ENCODE results near the gene SLC7A6.

The SLC7A6 gene

DNA sequence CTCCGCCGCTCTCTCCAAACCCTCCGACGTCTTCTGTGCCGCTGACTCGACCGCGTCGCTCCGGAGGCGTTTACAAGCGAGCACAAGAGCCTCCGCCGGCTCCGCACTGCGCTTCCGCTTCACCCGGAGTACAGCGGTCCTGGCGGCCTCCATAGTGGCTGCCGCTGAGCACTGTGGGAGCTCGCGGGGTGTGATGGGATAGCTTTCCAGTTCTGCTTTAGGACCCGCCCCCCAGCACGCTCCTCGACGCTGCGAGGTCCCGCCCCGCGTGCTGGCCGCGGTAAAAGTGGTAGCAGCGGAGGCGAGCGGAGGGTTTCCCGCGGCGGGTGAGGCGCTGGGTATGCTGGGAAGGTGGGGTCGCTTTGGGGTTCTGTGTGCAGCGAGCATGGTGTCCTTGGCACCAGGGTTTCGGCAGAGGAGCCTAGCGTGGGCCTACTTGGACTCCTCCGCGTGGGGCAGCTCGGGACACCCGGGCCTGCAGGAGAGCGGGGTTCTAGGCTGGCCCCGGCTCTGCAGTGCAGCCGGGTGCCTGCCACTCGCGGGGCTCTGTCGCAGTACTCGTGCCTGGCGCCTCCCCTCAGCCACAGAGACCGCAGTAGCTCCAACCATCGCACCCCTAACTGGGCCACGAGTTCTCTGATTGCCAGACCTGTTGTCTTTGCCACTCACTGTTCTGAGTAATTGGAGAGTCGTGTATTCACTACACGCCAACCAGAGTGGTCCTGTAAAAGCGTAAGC lies 46.6 kb downstream of the SLC7A6 start, which contains the start of the genes PRMT7 and SLC7A6OS:
Gene PRMT7 (plus strand): TSS at position 246 of the 738 bp plus-strand sequence. CDS start 4,961 bp downstream, outside the sequence.
Gene SLC7A6OS (minus strand): TSS at position 173 of the 738 bp plus-strand sequence. CDS start 20 bp downstream, at position 153.
- peak; percentile 21 to 64 for DNase-seq

GRCh38 chr16:68313116-68313515 lies 48.8 kb downstream of the SLC7A6 start:
- DNase-seq, result no peak

- DNase-seq, result peak; percentile 38 to 86
These were observed 55.0 kb downstream of the SLC7A6 start for GRCh38 chr16:68319185-68319908.

- no peak for DNase-seq
These were observed 60.0 kb downstream of the SLC7A6 start for GRCh38 chr16:68324336-68324735.

DNA sequence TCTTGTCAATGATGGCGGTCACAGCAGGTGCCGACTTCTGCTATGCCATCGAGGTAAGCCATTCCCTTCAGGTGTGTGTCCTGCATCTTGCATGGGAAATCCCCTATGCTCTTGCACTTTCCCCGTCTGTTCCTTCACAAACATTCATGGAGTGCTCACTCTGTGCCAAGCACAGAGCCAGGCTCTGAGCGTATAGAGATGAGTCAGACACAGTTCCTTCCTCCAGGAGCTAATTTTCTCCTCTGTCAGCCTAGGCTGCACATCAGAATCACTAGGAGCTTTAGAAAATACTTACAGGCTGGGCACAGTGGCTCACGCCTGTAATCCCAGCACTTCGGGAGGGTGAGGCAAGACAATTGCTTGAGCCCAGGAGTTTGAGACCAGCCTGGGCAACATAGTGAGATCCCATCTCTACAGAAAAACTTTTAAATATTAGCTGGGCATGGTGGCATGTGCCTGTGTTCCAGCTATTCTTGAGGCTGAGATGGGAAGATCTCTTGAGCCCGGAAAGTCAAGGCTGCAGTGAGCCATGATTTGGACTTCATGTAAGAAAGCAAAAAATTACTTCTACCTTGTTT lies 60.5 kb downstream of the SLC7A6 start:
- DNase-seq, result no peak

DNA sequence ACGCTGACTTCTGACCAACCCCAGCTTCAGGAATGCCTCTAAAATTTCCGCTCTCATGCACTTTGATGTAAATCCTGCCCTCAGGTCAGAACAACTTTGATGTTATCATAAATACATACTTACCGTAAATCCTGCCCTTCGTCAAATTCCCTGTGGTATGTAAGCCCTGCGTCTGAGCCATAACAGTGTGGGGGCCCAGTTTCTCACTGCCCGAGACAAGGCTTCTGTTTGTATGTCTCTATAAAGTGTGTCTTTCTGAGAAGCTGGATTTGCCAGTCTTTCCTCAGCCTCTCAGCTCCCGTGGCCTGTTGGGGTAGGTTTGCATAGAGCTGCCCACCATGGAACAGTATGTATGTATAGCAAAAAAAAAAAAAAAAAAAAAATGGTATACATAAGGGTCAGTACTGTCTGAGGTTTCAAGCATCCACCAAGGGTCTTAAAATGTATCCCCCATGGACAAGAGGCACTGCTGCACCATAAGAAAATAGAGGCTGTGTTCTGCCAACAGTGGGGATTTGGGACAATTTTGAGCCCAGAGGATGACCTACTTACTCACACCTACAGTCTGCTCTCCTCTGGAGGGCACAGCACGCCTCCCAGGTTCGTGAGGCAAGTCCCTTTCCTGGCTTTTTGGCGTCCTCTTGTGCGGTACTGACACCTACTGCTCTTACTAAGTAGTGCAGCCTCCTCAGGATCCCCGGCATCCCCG lies 64.0 kb downstream of the SLC7A6 start:
- peak; percentile 6 to 50 for DNase-seq

DNA sequence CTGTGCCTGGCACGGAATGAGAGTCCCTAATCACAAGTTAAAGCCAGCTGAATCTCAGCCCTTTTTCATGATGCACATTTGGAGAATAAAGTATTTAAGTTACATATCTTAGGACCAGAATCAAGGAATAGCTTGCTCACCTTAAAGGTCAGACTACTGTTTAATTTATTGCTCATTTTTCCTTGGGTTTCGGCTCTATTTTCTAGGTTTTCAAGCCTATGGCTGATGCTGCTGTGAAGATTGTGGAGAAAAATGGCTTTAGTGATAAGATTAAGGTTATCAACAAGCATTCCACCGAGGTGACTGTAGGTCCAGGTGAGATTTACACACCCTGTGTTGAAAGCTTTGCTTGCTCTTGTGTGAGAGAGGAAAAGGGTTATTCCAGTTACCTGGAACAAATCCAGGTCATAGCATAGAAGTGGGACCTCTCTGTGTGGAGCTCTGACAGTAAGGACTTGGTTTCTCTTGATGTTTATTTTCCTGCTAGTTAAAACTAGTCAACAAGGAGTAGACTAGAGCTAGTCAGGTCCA lies 64.6 kb downstream of the SLC7A6 start:
- no peak for DNase-seq

GRCh38 chr16:68331879-68332410 lies 67.6 kb downstream of the SLC7A6 start:
- no peak for DNase-seq

- no peak for DNase-seq
These were observed 68.2 kb downstream of the SLC7A6 start for GRCh38 chr16:68332411-68333121.

- no peak for DNase-seq
These were observed 70.8 kb downstream of the SLC7A6 start for GRCh38 chr16:68335175-68335574.

GRCh38 chr16:68338326-68339119 lies 74.2 kb downstream of the SLC7A6 start:
- no peak for DNase-seq

- DNase-seq, result no peak
These were observed 74.9 kb downstream of the SLC7A6 start for GRCh38 chr16:68339214-68339613.

DNA sequence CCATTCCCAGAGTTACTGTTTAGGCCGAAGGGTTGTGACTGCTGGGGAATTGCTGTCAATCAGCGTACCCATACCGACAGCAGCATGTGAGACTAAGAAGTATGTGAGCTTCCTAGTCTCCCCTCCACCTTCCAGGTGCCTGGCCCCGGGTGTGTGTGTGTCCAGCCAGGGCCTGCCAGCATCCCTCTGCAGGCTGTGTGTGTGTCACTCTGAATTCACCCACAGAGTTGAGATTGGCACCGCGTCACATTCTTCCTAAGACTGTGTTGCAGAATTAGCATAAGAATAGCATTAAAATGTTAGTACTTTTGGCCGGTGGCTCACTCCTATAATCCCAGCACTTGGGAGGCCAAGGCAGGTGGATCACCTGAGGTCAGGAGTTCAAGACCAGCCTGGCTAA lies 78.3 kb downstream of the SLC7A6 start:
- DNase-seq, result no peak

DNA sequence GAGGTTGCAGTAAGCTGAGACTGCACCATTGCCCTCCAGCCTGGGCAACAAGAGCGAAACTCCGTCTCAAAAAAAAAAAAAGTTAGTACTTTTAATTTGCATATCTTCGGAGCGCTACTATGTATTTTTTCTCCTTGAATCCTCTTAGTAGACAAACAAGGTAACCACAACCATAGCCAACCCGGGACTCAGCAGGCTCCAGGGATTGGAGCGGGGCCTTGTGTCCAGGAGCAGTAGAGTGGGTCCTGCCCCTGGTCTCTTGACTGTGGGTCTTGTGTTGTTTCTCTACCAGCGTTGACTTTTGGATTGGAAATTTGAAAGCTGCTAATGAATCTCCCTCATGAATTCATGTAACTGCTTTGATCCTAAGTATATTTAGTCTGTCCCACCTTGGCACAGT lies 78.8 kb downstream of the SLC7A6 start:
- no peak for DNase-seq

GRCh38 chr16:68344252-68344651 lies 79.9 kb downstream of the SLC7A6 start:
- DNase-seq, result no peak

GRCh38 chr16:68345351-68345810 lies 81.1 kb downstream of the SLC7A6 start:
- DNase-seq, result no peak

- no peak for DNase-seq
These were observed 81.8 kb downstream of the SLC7A6 start for GRCh38 chr16:68345958-68346635.

DNA sequence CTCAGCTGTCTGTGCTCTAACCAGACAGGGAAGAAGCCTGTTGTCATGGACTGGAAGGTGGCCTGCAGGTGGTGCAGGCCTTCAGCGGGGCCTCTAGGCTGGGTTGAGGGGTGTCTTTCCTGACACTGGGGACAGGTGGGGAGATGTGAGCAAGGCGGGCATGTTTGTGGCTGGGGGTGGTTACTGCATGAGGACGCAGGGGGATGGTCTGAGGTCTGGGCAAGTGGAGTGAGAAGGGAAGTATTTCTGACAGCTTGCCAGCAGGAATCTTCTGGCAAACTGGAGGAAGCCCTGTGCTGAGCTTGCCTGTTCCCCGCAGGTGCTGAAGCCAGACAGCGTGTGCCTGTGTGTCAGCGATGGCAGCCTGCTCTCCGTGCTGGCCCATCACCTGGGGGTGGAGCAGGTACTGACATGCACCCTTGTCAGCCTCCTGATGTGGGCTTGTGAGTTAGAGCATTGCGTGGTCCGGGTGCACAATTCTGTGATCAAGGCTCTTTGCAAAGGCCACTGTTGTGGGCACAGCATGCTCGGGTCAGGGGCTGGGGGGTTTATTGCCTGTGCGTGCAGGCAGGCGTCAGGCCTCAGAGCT lies 82.7 kb downstream of the SLC7A6 start:
- DNase-seq, result no peak

DNA sequence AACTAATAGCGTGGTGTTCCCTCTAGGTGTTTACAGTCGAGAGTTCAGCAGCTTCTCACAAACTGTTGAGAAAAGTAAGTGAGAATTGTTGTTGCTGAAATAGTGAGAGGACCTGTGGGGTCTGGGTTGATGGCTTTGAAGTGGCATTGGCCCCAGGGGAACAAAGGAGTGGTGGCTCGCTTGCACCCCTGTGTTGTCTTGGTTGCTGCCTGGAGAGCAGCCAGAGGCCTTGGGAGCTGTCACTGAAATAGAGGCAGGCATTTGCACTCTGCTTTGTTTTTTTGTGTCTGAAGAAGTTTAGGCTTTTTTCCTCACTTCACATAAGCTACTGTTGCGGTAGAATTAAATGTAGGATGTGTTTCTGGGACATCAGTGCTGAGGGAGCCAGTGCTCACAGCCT lies 83.3 kb downstream of the SLC7A6 start:
- no peak for DNase-seq

Data from NCI-H187 (cell line).